Liver (tissue), 9 donors: ENCODE measurements around the gene XG. TPM values are rescaled to one million over a fixed set of nuclear protein-coding genes. Genes with fewer than 3 reads are reported as not detected.

Experiments used
- DNase-seq: peaks from one replicate; pipeline ENCODE4 v3.0.0-alpha.2; 2017; ENCODE audit warnings: low spot score
- H3K27ac ChIP-seq, 2 donors: one replicate each; pipeline ENCODE4 v1.7.0; 2013; ENCODE audit warnings: inconsistent platforms in 2 of 2, low read length in 2 of 2, control low read depth in 1 of 2, low read depth in 1 of 2, mild to moderate bottlenecking in 1 of 2
- H3K27me3 ChIP-seq, 4 donors: one replicate each; pipeline versions ENCODE4 v1.6.1 to v1.7.0; 2013; ENCODE audit warnings: low read length in 3 of 4, inconsistent platforms in 1 of 4, mild to moderate bottlenecking in 1 of 4, moderate library complexity in 1 of 4; ENCODE audit not compliant: control insufficient read depth in 4 of 4, insufficient read depth in 4 of 4
- H3K36me3 ChIP-seq, 4 donors: one replicate each; pipeline versions ENCODE4 v1.6.1 to v1.7.0; 2013; ENCODE audit warnings: low read length in 3 of 4, mild to moderate bottlenecking in 3 of 4, low read depth in 1 of 4, moderate library complexity in 1 of 4; ENCODE audit not compliant: control insufficient read depth in 4 of 4, insufficient read depth in 3 of 4
- H3K4me1 ChIP-seq, 4 donors: one replicate each; pipeline versions ENCODE4 v1.6.1 to v1.7.0; 2013; ENCODE audit warnings: low read length in 3 of 4, mild to moderate bottlenecking in 3 of 4, moderate library complexity in 1 of 4; ENCODE audit not compliant: control insufficient read depth in 4 of 4, insufficient read depth in 4 of 4
- H3K4me3 ChIP-seq, 3 donors: one replicate each; pipeline versions ENCODE4 v1.6.1 to v1.7.0; 2013; ENCODE audit warnings: low read length in 3 of 3, control low read depth in 1 of 3, low read depth in 1 of 3, mild to moderate bottlenecking in 1 of 3
- H3K9ac ChIP-seq, 2 donors: one replicate each; pipeline ENCODE4 v1.7.0; 2013; ENCODE audit warnings: low read length in 2 of 2, mild to moderate bottlenecking in 2 of 2, moderate library complexity in 2 of 2, control low read depth in 1 of 2, low read depth in 1 of 2
- H3K9me3 ChIP-seq, 4 donors: one replicate each; pipeline versions ENCODE4 v1.6.1 to v1.7.0; 2013; ENCODE audit warnings: low read length in 3 of 4; ENCODE audit not compliant: control insufficient read depth in 4 of 4
- EGR1 ChIP-seq, 2 donors: IDR thresholded peaks; 2 replicates each; pipeline ENCODE4 v1.6.1; 2016 to 2018; ENCODE audit warnings: antibody characterized with exemption in 2 of 2, low read depth in 2 of 2
- FOXA1 ChIP-seq: IDR thresholded peaks from 2 replicates; pipeline ENCODE4 v1.6.1; 2016; ENCODE audit warnings: antibody characterized with exemption
- FOXA2 ChIP-seq: IDR thresholded peaks from 2 replicates; pipeline ENCODE4 v1.6.1; 2016; ENCODE audit warnings: antibody characterized with exemption
- GABPA ChIP-seq, 2 donors: IDR thresholded peaks in 1 of 2; conservative IDR thresholded peaks in 1 of 2; 2 replicates each; pipeline ENCODE4 v1.6.1; 2016; ENCODE audit warnings: antibody characterized with exemption in 2 of 2, mild to moderate bottlenecking in 1 of 2, moderate library complexity in 1 of 2
- HNF4A ChIP-seq, 2 donors: conservative IDR thresholded peaks; 2 replicates each; pipeline ENCODE4 v1.6.1; 2016; ENCODE audit warnings: antibody characterized with exemption in 2 of 2, mild to moderate bottlenecking in 2 of 2
- HNF4G ChIP-seq: IDR thresholded peaks from 2 replicates; pipeline ENCODE4 v1.6.1; 2016; ENCODE audit warnings: antibody characterized with exemption
- JUND ChIP-seq, 2 donors: IDR thresholded peaks; 2 replicates each; pipeline ENCODE4 v1.6.1; 2016; ENCODE audit warnings: antibody characterized with exemption in 2 of 2
- MAX ChIP-seq: IDR thresholded peaks from 2 replicates; pipeline ENCODE4 v1.6.1; 2016; ENCODE audit warnings: antibody characterized with exemption
- NR2F2 ChIP-seq: IDR thresholded peaks from 2 replicates; pipeline ENCODE4 v1.6.1; 2016; ENCODE audit warnings: antibody characterized with exemption
- RAD21 ChIP-seq, 2 donors: IDR thresholded peaks; 2 replicates each; pipeline ENCODE4 v1.6.1; 2016; ENCODE audit warnings: antibody characterized with exemption in 2 of 2, mild to moderate bottlenecking in 2 of 2
- REST ChIP-seq: IDR thresholded peaks from 2 replicates; pipeline ENCODE4 v1.6.1; 2016; ENCODE audit warnings: antibody characterized with exemption, mild to moderate bottlenecking
- RXRA ChIP-seq, 2 donors: IDR thresholded peaks; 2 replicates each; pipeline ENCODE4 v1.6.1; 2017 to 2018; ENCODE audit warnings: antibody characterized with exemption in 2 of 2, mild to moderate bottlenecking in 1 of 2
- SP1 ChIP-seq: IDR thresholded peaks from 2 replicates; pipeline ENCODE4 v1.6.1; 2018; ENCODE audit warnings: antibody characterized with exemption, mild to moderate bottlenecking
- TAF1 ChIP-seq: conservative IDR thresholded peaks from 2 replicates; pipeline ENCODE4 v1.6.1; 2016; ENCODE audit warnings: antibody characterized with exemption, mild to moderate bottlenecking
- YY1 ChIP-seq: IDR thresholded peaks from 2 replicates; pipeline ENCODE4 v1.6.1; 2016; ENCODE audit warnings: antibody characterized with exemption, mild to moderate bottlenecking
- ZBTB33 ChIP-seq: IDR thresholded peaks from 2 replicates; pipeline ENCODE4 v1.6.1; 2016; ENCODE audit warnings: antibody characterized with exemption
- WGBS: extraction: QIAGEN DNeasy Blood & Tissue Kit; methylation state at CpG from one replicate; pipeline ENCODE4 v1.1.7; 2013; 5-methylcytosine and 5-hydroxymethylcytosine counted together
- polyA plus RNA-seq, 2 donors: library from polyadenylated mRNA; stranded (reverse) in 1 of 2; unstranded in 1 of 2; fragments of 200-250 nt in 1 of 2; fragments of >200 nt in 1 of 2; fragmentation: Nextera tagmentation in 1 of 2; extraction: Ambion mirVana in 1 of 2; gene quantifications; one replicate each; pipeline versions ENCODE4 v1.2.1 to v1.2.3, GENCODE V29; 2013 to 2015
- total RNA-seq, 2 donors: library from RNA; depleted of rRNA; stranded (reverse); fragments of >200 nt; gene quantifications; one replicate each; pipeline ENCODE4 v1.2.3, GENCODE V29; 2014
- donor health status: healthy.
- donor health status: healthy.
- donor health status: healthy.
- donor health status: healthy.
- donor health status: healthy.

Gene XG
- total and polyA plus RNA-seq, 4 donors = 0.02 to 0.93 (median 0.74) TPM; not detected in 1

- H3K36me3 ChIP-seq = no peaks in the 10 kb centered on the region
- no peak for TF ChIP-seq HNF4A (conservative IDR thresholded peaks at IDR 0.05)
- no peak for TF ChIP-seq HNF4G
- no peak for TF ChIP-seq FOXA2
- no peak for TF ChIP-seq ZBTB33
- no peak for TF ChIP-seq TAF1
- TF ChIP-seq GABPA (IDR thresholded peaks at IDR 0.05 in 1 of 2, conservative IDR thresholded peaks at IDR 0.05 in 1 of 2) = no peak
- TF ChIP-seq FOXA1 = no peak
- TF ChIP-seq JUND (IDR thresholded peaks at IDR 0.05) = no peak
- TF ChIP-seq NR2F2 = no peak
- TF ChIP-seq EGR1 (IDR thresholded peaks at IDR 0.05; ENCODE audit: low read depth in 2 of 2) = no peak
- no peak overlapping the region for H3K4me3 ChIP-seq
- WGBS = 66% methylated on average over 5 of the region's 5 CpGs
- H3K27ac ChIP-seq = no peak overlapping the region
- no peak for DNase-seq
- no peaks in the 10 kb centered on the region for H3K4me1 ChIP-seq
- H3K9me3 ChIP-seq = peaks cover 0 to 2% (median 0%) of the 10 kb centered on the region in 4 donors
- H3K9ac ChIP-seq = no peak overlapping the region
- H3K27me3 ChIP-seq = no peaks in the 10 kb centered on the region
Measured at GRCh38 chrX:2765549-2765830, 13.7 kb downstream of the XG start.

GRCh38 chrX:2766906-2767305 is 15.1 kb downstream of the XG start:
- Histone ChIP-seq H3K27me3 (no peaks in the 10 kb centered on the region), H3K9me3 (peaks cover 0 to 2% (median 0%) of the 10 kb centered on the region in 4 donors), H3K27ac (no peak overlapping the region), H3K4me3 (no peak overlapping the region), H3K4me1 (no peaks in the 10 kb centered on the region), H3K36me3 (no peaks in the 10 kb centered on the region), H3K9ac (no peak overlapping the region)
- no peak for TF ChIP-seq ZBTB33
- no peak for TF ChIP-seq REST
- TF ChIP-seq GABPA (IDR thresholded peaks at IDR 0.05 in 1 of 2, conservative IDR thresholded peaks at IDR 0.05 in 1 of 2) = no peak
- no peak for TF ChIP-seq RAD21 (IDR thresholded peaks at IDR 0.05)
- no peak for TF ChIP-seq FOXA1
- no peak for TF ChIP-seq TAF1
- no peak for TF ChIP-seq YY1
- TF ChIP-seq HNF4A (conservative IDR thresholded peaks at IDR 0.05) = no peak
- TF ChIP-seq HNF4G = no peak
- no peak for TF ChIP-seq RXRA (IDR thresholded peaks at IDR 0.05)
- TF ChIP-seq EGR1 (IDR thresholded peaks at IDR 0.05; ENCODE audit: low read depth in 2 of 2) = no peak
- TF ChIP-seq NR2F2 = no peak
- no peak for TF ChIP-seq SP1
- no peak for TF ChIP-seq MAX
- 88% methylated on average over 11 of the region's 11 CpGs for WGBS
- DNase-seq = no peak
